HCT116 (cell line): Measurements from ENCODE around the gene LDB2. TPM values are rescaled to one million over a fixed set of nuclear protein-coding genes. Genes with fewer than 3 reads are reported as not detected.

Experiments
- ATAC-seq: fragments of 200-7000 bp; cut with Tn5 transposase; 2 replicates; pipeline ENCODE4 v1.9.1; 2020; ENCODE audit warnings: mild to moderate bottlenecking, moderate library complexity
- BruUV-seq: library from RNA; stranded (reverse); fragments of 400-500 nt; replicated peaks from 2 replicates; lab custom pipeline; 2021; lab: Mats Ljungman, UMichigan
- CTCF ChIA-PET: fragments of 300-600 bp; sonication (Branson Sonifier 250); formaldehyde crosslinking; loops from one replicate; lab custom pipeline; 2021; ENCODE audit warnings: antibody characterized with exemption; lab: Charles Lee
- POLR2A ChIA-PET: fragments of 300-600, 350-600 bp; sonication (Branson Sonifier 250); formaldehyde crosslinking; loops from one replicate; lab custom pipeline; 2021; ENCODE audit warnings: antibody characterized with exemption; lab: Charles Lee
- RAD21 ChIA-PET, 2 experiments: fragments of 300-600 bp; sonication (Branson Sonifier 250); formaldehyde crosslinking; loops; one replicate each; lab custom pipeline; 2023; ENCODE audit warnings: low total read pairs in 2 of 2; ENCODE audit not compliant: uncharacterized antibody in 2 of 2, unreplicated experiment in 2 of 2, low non-redundant PET in 1 of 2; lab: Charles Lee
- DNase-seq: peaks from one replicate; pipeline ENCODE4 v3.0.0-alpha.2; 2010; ENCODE audit warnings: low read depth, low spot score
- H2AFZ ChIP-seq: fragments of 200-600 bp; shearing (Covaris generic), sonication (generic); 2 replicates; pipeline ENCODE4 v1.6.1; 2017; ENCODE audit warnings: low read depth, mixed run types, mixed read lengths, antibody characterized with exemption, low read length; ENCODE audit not compliant: poor library complexity, severe bottlenecking
- H3K27ac ChIP-seq: 2 replicates; pipeline ENCODE4 v1.5.1; 2012; ENCODE audit warnings: low read depth, low read length
- H3K27me3 ChIP-seq: fragments of 200-600 bp; sonication (generic); 2 replicates; pipeline ENCODE4 v1.6.1; 2016; ENCODE audit warnings: mixed run types, low read length, mixed read lengths; ENCODE audit not compliant: insufficient read depth
- H3K36me3 ChIP-seq, 2 experiments: fragments of 200-500 bp in 1 of 2; fragments of 200-600 bp in 1 of 2; sonication (Bioruptor generic) in 1 of 2; sonication (generic) in 1 of 2; 2 replicates each; pipeline versions ENCODE4 v1.5.1 to v1.6.1; 2014 to 2016; ENCODE audit warnings: low read length in 2 of 2, inconsistent platforms in 1 of 2, mixed read lengths in 1 of 2, mixed run types in 1 of 2; ENCODE audit not compliant: insufficient read depth in 2 of 2, control insufficient read depth in 1 of 2
- H3K4me1 ChIP-seq, 2 experiments: fragments of 200-600 bp in 1 of 2; sonication (generic) in 1 of 2; 2 replicates each; pipeline versions ENCODE4 v1.5.1 to v1.6.1; 2012 to 2017; ENCODE audit warnings: low read length in 2 of 2, inconsistent platforms in 1 of 2, mild to moderate bottlenecking in 1 of 2, mixed read lengths in 1 of 2, mixed run types in 1 of 2, moderate library complexity in 1 of 2; ENCODE audit not compliant: insufficient read depth in 2 of 2, control insufficient read depth in 1 of 2
- H3K4me2 ChIP-seq: fragments of 200-600 bp; sonication (generic); 2 replicates; pipeline ENCODE4 v1.6.1; 2017; ENCODE audit warnings: mixed run types, low read length, mixed read lengths
- H3K4me3 ChIP-seq, 2 experiments: fragments of 200-600 bp in 1 of 2; sonication (generic) in 1 of 2; replicated peaks in 1 of 2; 2 replicates each; pipeline ENCODE4 v1.5.1; 2011 to 2016; ENCODE audit warnings: low read length in 2 of 2, control low read depth in 1 of 2, low read depth in 1 of 2, mild to moderate bottlenecking in 1 of 2, mixed read lengths in 1 of 2, mixed run types in 1 of 2
- H3K79me2 ChIP-seq: fragments of 200-600 bp; sonication (generic); 2 replicates; pipeline ENCODE4 v1.6.1; 2017; ENCODE audit warnings: mild to moderate bottlenecking, mixed run types, low read length, moderate library complexity, mixed read lengths; ENCODE audit not compliant: insufficient read depth
- H3K9ac ChIP-seq: fragments of 200-600 bp; sonication (generic); 2 replicates; pipeline ENCODE4 v1.6.1; 2016; ENCODE audit warnings: low read length, mixed read lengths
- H3K9me2 ChIP-seq: fragments of 200-600 bp; sonication (generic), shearing (Covaris generic); 2 replicates; pipeline ENCODE4 v1.6.1; 2017; ENCODE audit warnings: mixed run types, mild to moderate bottlenecking, moderate library complexity; ENCODE audit not compliant: insufficient read depth
- H3K9me3 ChIP-seq, 2 experiments: fragments of 200-500 bp in 1 of 2; fragments of 200-600 bp in 1 of 2; sonication (Bioruptor generic) in 1 of 2; sonication (generic) in 1 of 2; 2 replicates each; pipeline ENCODE4 v1.6.1; 2014 to 2017; ENCODE audit warnings: low read length in 2 of 2, mixed read lengths in 2 of 2, inconsistent platforms in 1 of 2, low read depth in 1 of 2, mild to moderate bottlenecking in 1 of 2, mixed run types in 1 of 2, moderate library complexity in 1 of 2; ENCODE audit not compliant: control insufficient read depth in 1 of 2, insufficient read depth in 1 of 2
- H4K20me1 ChIP-seq: fragments of 200-600 bp; sonication (generic), shearing (Covaris generic); 2 replicates; pipeline ENCODE4 v1.6.1; 2017; ENCODE audit warnings: mixed run types, mild to moderate bottlenecking, moderate library complexity; ENCODE audit not compliant: insufficient read depth
- CBX3 ChIP-seq: IDR thresholded peaks from 2 replicates; pipeline ENCODE4 v1.6.1; 2012; ENCODE audit warnings: low read depth
- JUND ChIP-seq: IDR thresholded peaks from 2 replicates; pipeline ENCODE4 v1.6.1; 2012
- POLR2A ChIP-seq: IDR thresholded peaks from 2 replicates; pipeline ENCODE4 v1.7.0; 2011; ENCODE audit warnings: borderline replicate concordance; ENCODE audit not compliant: insufficient read depth, insufficient read length; ENCODE audit errors: extremely low read depth
- REST ChIP-seq: IDR thresholded peaks from 2 replicates; pipeline ENCODE4 v1.6.1; 2012; ENCODE audit warnings: low read depth
- SIN3A ChIP-seq: IDR thresholded peaks from 2 replicates; pipeline ENCODE4 v1.6.1; 2012; ENCODE audit warnings: low read depth
- SRF ChIP-seq: IDR thresholded peaks from 2 replicates; pipeline ENCODE4 v1.6.1; 2012; ENCODE audit warnings: low read depth
- YY1 ChIP-seq: IDR thresholded peaks from 2 replicates; pipeline ENCODE4 v1.6.1; 2011; ENCODE audit warnings: low read length, low read depth, moderate library complexity, mild to moderate bottlenecking; ENCODE audit not compliant: insufficient replicate concordance; ENCODE audit errors: extremely low read depth
- intact Hi-C: fragments of 100-400 bp; cut with micrococcal nuclease; formaldehyde crosslinking; loops from 2 replicates; pipeline ENCODE4 v1.10.0; 2022
- total RNA-seq: library from RNA; stranded (reverse); gene quantifications from one replicate; pipeline ENCODE4 v1.2.1, GENCODE V29; 2021; ENCODE audit not compliant: unreplicated experiment

The LDB2 gene
- total RNA-seq, 1 experiment from 2014 or later, result 0.12 TPM

GRCh38 chr4:16812041-16812440, 86.4 kb downstream of the LDB2 start:
- Histone ChIP-seq H3K79me2 (no peaks in the 10 kb centered on the region), H3K4me2 (no peak overlapping the region), H3K27me3 (no peaks in the 10 kb centered on the region), H3K4me3 (no peak overlapping the region), H3K36me3 (no peaks in the 10 kb centered on the region), H3K9ac (no peak overlapping the region), H3K9me3 (0 out of 4 replicates have a peak, but pooled peaks cover 0 to 3% of the 10 kb centered on the region in 2 experiments), H3K4me1 (no peaks in the 10 kb centered on the region), H3K9me2 (no peaks in the 10 kb centered on the region), H2AFZ (no peak overlapping the region), H4K20me1 (no peaks in the 10 kb centered on the region), H3K27ac (no peak overlapping the region)
- intact Hi-C loops, result no loop called here
- no peak for ATAC-seq
- no TSS peak for BruUV-seq
- DNase-seq, result no peak
- RAD21 ChIA-PET, result no interaction called here
- CTCF ChIA-PET, result no interaction called here
- POLR2A ChIA-PET, result no interaction called here
- no peak for TF ChIP-seq CBX3
- TF ChIP-seq YY1, result no peak
- TF ChIP-seq REST, result no peak
- no peak for TF ChIP-seq POLR2A
- TF ChIP-seq SRF, result no peak
- TF ChIP-seq SIN3A, result no peak

GRCh38 chr4:16809943-16810342, 88.5 kb downstream of the LDB2 start:
- Histone ChIP-seq H3K4me2 (no peak overlapping the region), H2AFZ (no peak overlapping the region), H3K9me2 (no peaks in the 10 kb centered on the region), H3K4me1 (no peaks in the 10 kb centered on the region), H3K9me3 (0 out of 4 replicates have a peak, but pooled peaks cover 0 to 3% of the 10 kb centered on the region in 2 experiments), H3K27ac (no peak overlapping the region), H3K27me3 (no peaks in the 10 kb centered on the region), H4K20me1 (no peaks in the 10 kb centered on the region), H3K36me3 (no peaks in the 10 kb centered on the region), H3K9ac (no peak overlapping the region), H3K79me2 (no peaks in the 10 kb centered on the region), H3K4me3 (no peak overlapping the region)
- TF ChIP-seq CBX3 (no peak), SIN3A (no peak), POLR2A (no peak), JUND (no peak), REST (no peak)
- intact Hi-C loops, result no loop called here
- ATAC-seq (no peak), DNase-seq (no peak)
- CTCF ChIA-PET, result no interaction called here
- POLR2A ChIA-PET, result no interaction called here
- RAD21 ChIA-PET, result no interaction called here
- BruUV-seq, result no TSS peak
